HepG2 (cell line): ENCODE results near the gene ONECUT2. TPM values are rescaled to one million over a fixed set of nuclear protein-coding genes. Genes with fewer than 3 reads are reported as not detected.

Source experiments
- BORCS8-MEF2B ChIP-seq: sonication (generic); formaldehyde crosslinking; IDR thresholded peaks from 2 replicates; pipeline ENCODE4 v1.8.0; 2022; ENCODE audit warnings: mild to moderate bottlenecking, missing genetic modification reagents
- CBFB ChIP-seq: sonication (generic); formaldehyde crosslinking; IDR thresholded peaks from 2 replicates; pipeline ENCODE4 v1.4.0; 2020; ENCODE audit warnings: missing genetic modification reagents
- DRAP1 ChIP-seq: IDR thresholded peaks from 2 replicates; pipeline ENCODE4 v1.6.1; 2016; ENCODE audit warnings: missing genetic modification reagents, missing compliant biosample characterization
- EP300 ChIP-seq, 3 experiments: sonication (generic) in 1 of 3; formaldehyde crosslinking in 1 of 3; IDR thresholded peaks; 2 replicates each; pipeline versions ENCODE4 v1.5.1 to v1.6.1; 2011 to 2020; ENCODE audit warnings: low read depth in 2 of 3, low read length in 2 of 3, borderline replicate concordance in 1 of 3, improper control_type of control experiment in 1 of 3, mild to moderate bottlenecking in 1 of 3, missing genetic modification reagents in 1 of 3, moderate library complexity in 1 of 3
- FOXP1 ChIP-seq, 2 experiments: fragments of 450-650 bp in 1 of 2; IDR thresholded peaks; 2 replicates each; pipeline ENCODE4 v1.6.1; 2017 to 2018; ENCODE audit warnings: antibody characterized with exemption in 1 of 2
- FOXP4 ChIP-seq: sonication (generic); formaldehyde crosslinking; IDR thresholded peaks from 2 replicates; pipeline ENCODE4 v1.4.0; 2020; ENCODE audit warnings: missing genetic modification reagents
- GABPB1 ChIP-seq: IDR thresholded peaks from 2 replicates; pipeline ENCODE4 v1.6.1; 2016; ENCODE audit warnings: mild to moderate bottlenecking, missing genetic modification reagents, moderate library complexity, missing compliant biosample characterization
- GATAD1 ChIP-seq: IDR thresholded peaks from 2 replicates; pipeline ENCODE4 v1.6.1; 2016; ENCODE audit warnings: missing genetic modification reagents, missing compliant biosample characterization
- GTF3A ChIP-seq: sonication (generic); formaldehyde crosslinking; conservative IDR thresholded peaks from 2 replicates; pipeline ENCODE4 v1.4.0; 2020; ENCODE audit warnings: mild to moderate bottlenecking, missing genetic modification reagents
- HNRNPLL ChIP-seq: fragments of 200-400 bp; formaldehyde crosslinking; IDR thresholded peaks from 2 replicates; pipeline ENCODE4 v1.6.1; 2017; ENCODE audit warnings: mild to moderate bottlenecking, low read depth, low read length; ENCODE audit not compliant: poor library complexity, severe bottlenecking
- MEIS2 ChIP-seq: sonication (generic); formaldehyde crosslinking; IDR thresholded peaks from 2 replicates; pipeline ENCODE4 v1.9.0; 2021; ENCODE audit warnings: mild to moderate bottlenecking, missing genetic modification reagents
- NCOA2 ChIP-seq: sonication (generic); formaldehyde crosslinking; IDR thresholded peaks from 2 replicates; pipeline ENCODE4 v1.8.0; 2022; ENCODE audit warnings: inconsistent platforms
- POGZ ChIP-seq: sonication (generic); formaldehyde crosslinking; IDR thresholded peaks from 2 replicates; pipeline ENCODE4 v1.4.0; 2020; ENCODE audit warnings: mild to moderate bottlenecking, missing genetic modification reagents
- PPARG ChIP-seq: conservative IDR thresholded peaks from 2 replicates; pipeline ENCODE4 v1.6.1; 2016; ENCODE audit warnings: missing biosample characterization, missing genetic modification reagents
- SOX5 ChIP-seq: IDR thresholded peaks from 2 replicates; pipeline ENCODE4 v1.6.1; 2016; ENCODE audit warnings: borderline replicate concordance
- SRSF4 ChIP-seq: fragments of 200-400 bp; formaldehyde crosslinking; IDR thresholded peaks from one replicate; pipeline ENCODE4 v1.6.1; 2018; ENCODE audit warnings: mild to moderate bottlenecking, low read depth, low read length, moderate library complexity; ENCODE audit not compliant: poor library complexity, severe bottlenecking
- TARDBP ChIP-seq: sonication (generic); formaldehyde crosslinking; IDR thresholded peaks from 2 replicates; pipeline ENCODE4 v1.8.0; 2022; ENCODE audit warnings: mild to moderate bottlenecking, missing genetic modification reagents
- TEAD3 ChIP-seq: optimal IDR thresholded peaks from 2 replicates; pipeline ENCODE3; 2016; ENCODE audit warnings: borderline replicate concordance
- YY1 ChIP-seq: IDR thresholded peaks from 2 replicates; pipeline ENCODE4 v1.6.1; 2011; ENCODE audit warnings: low read length, low read depth, moderate library complexity, mild to moderate bottlenecking; ENCODE audit not compliant: insufficient read depth, insufficient replicate concordance
- ZBTB7B ChIP-seq: sonication (generic); formaldehyde crosslinking; IDR thresholded peaks from 2 replicates; pipeline ENCODE4 v1.4.0; 2020; ENCODE audit warnings: missing genetic modification reagents
- ZMYM4 ChIP-seq: sonication (generic); formaldehyde crosslinking; IDR thresholded peaks from 2 replicates; pipeline ENCODE4 v1.8.1; 2023; ENCODE audit warnings: mild to moderate bottlenecking, missing genetic modification reagents
- ZNF136 ChIP-seq: sonication (generic); formaldehyde crosslinking; IDR thresholded peaks from 2 replicates; pipeline ENCODE4 v1.8.1; 2022; ENCODE audit warnings: low read depth, mild to moderate bottlenecking, moderate library complexity, missing genetic modification reagents
- ZNF160 ChIP-seq: sonication (generic); formaldehyde crosslinking; IDR thresholded peaks from 2 replicates; pipeline ENCODE4 v1.8.0; 2022; ENCODE audit warnings: mild to moderate bottlenecking, inconsistent platforms, missing genetic modification reagents
- ZNF292 ChIP-seq: sonication (generic); formaldehyde crosslinking; IDR thresholded peaks from 2 replicates; pipeline ENCODE4 v1.8.1; 2022; ENCODE audit warnings: mild to moderate bottlenecking, low read depth, missing genetic modification reagents, borderline replicate concordance
- ZNF503 ChIP-seq: sonication (generic); formaldehyde crosslinking; IDR thresholded peaks from 2 replicates; pipeline ENCODE4 v1.4.0; 2020; ENCODE audit warnings: missing genetic modification reagents
- ZNF768 ChIP-seq: sonication (generic); formaldehyde crosslinking; IDR thresholded peaks from 2 replicates; pipeline ENCODE4 v1.4.0; 2020; ENCODE audit warnings: missing genetic modification reagents
- ZNF878 ChIP-seq: sonication (generic); formaldehyde crosslinking; IDR thresholded peaks from 2 replicates; pipeline ENCODE4 v1.8.1; 2023; ENCODE audit warnings: mild to moderate bottlenecking, missing genetic modification reagents, moderate library complexity
- polyA plus RNA-seq, 8 experiments: library from polyadenylated mRNA; depleted of rRNA in 3 of 8; stranded (reverse) in 7 of 8; unstranded in 1 of 8; fragments of >200 nt; fragmentation: Illumina TruSeq in 4 of 8; extraction: Trizol in 4 of 8; gene quantifications; 2 replicates each; pipeline versions ENCODE4 v1.2.1 to v1.2.3, GENCODE V29; 2011 to 2016; ENCODE audit warnings: low read depth in 4 of 8, missing spikeins in 1 of 8, mixed read lengths in 1 of 8; ENCODE audit not compliant: insufficient read depth in 1 of 8
- total RNA-seq, 5 experiments: library from RNA; depleted of rRNA; stranded (reverse); fragments of >200 nt; fragmentation: Illumina TruSeq; extraction: Trizol; gene quantifications; 2 replicates each; pipeline ENCODE4 v1.2.3, GENCODE V29; 2016; ENCODE audit warnings: low read depth in 1 of 5

Gene ONECUT2
- total and polyA plus RNA-seq, 2 of the 13 experiments (the other 11 are each of a cell fraction or from before 2014, with no cell fraction given) = 3.0 to 3.2 TPM

GRCh38 chr18:57422313-57422872 lies 12.8 kb upstream of the ONECUT2 start (continued):
- TF ChIP-seq FOXP4 (peak; percentile 82), POGZ (CRISPR knock-in tag) (peak; percentile 69), ZNF768 (no peak), GABPB1 (CRISPR knock-in tag) (peak; percentile 22; the same call in 1 of the 2 replicates), ZNF160 (CRISPR knock-in tag) (0 out of 2 replicates have a peak, but pooled peaks have one; percentile 50), ZNF292 (CRISPR knock-in tag) (0 out of 2 replicates have a peak, but pooled peaks have one; percentile 66), SRSF4 (no peak), EP300 (IDR thresholded peaks at IDR 0.05; ENCODE audit: low read depth in 2 of 2, low read length in 2 of 2) (peak in 1 of 2 experiments; percentile 86; a peak in 2 of 4 replicates), EP300 (CRISPR knock-in tag; IDR thresholded peaks at IDR 0.05; ENCODE audit: borderline replicate concordance) (no peak; the same call in 1 of the 2 replicates), BORCS8-MEF2B (CRISPR knock-in tag) (no peak), TARDBP (CRISPR knock-in tag) (peak; percentile 82; the same call in 1 of the 2 replicates), ZMYM4 (CRISPR knock-in tag) (peak; percentile 80), GATAD1 (CRISPR knock-in tag) (0 out of 2 replicates have a peak, but pooled peaks have one; percentile 16), CBFB (CRISPR knock-in tag) (no peak), PPARG (0 out of 2 replicates have a peak, but pooled peaks have one; percentile 29), SOX5 (CRISPR knock-in tag) (peak; percentile 50; the same call in 1 of the 2 replicates), YY1 (peak; percentile 14), TEAD3 (CRISPR knock-in tag) (peak; percentile 79), DRAP1 (CRISPR knock-in tag) (0 out of 2 replicates have a peak, but pooled peaks have one; percentile 40), MEIS2 (CRISPR knock-in tag) (peak; percentile 89), HNRNPLL (no peak), ZBTB7B (peak; percentile 43; the same call in 1 of the 2 replicates), FOXP1 (IDR thresholded peaks at IDR 0.05) (no peak), FOXP1 (CRISPR knock-in tag; IDR thresholded peaks at IDR 0.05) (peak; percentile 69; the same call in 1 of the 2 replicates), ZNF503 (peak; percentile 34), GTF3A (no peak), NCOA2 (CRISPR knock-in tag) (peak; percentile 85), ZNF878 (CRISPR knock-in tag) (no peak), ZNF136 (CRISPR knock-in tag) (no peak)
